T follicular helper cell (primary cell): ENCODE measurements around the gene CTPS2.

Source experiments
- DNase-seq: peaks from one replicate; pipeline ENCODE4 v3.0.0-alpha.2; 2020; ENCODE audit warnings: low read depth

Gene CTPS2

DNA sequence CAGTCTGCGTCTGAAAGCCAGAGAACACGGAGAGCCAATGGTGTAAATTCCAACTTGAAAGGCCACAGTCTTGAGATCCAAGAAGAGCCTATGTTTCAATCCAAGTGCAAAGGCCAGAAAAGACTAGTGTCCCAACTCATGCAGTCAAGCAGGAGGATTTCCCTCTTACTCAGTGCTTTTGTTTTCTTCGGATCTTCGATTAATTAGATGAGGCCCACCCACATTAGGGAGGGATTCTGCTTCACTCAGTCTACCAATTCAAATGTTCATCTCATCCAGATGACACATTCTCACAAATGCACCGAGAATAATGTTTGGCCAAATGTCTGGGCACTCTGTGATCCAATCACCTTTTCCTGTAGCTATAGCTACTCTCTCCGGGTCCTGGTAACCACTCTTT, 154.0 kb downstream of the CTPS2 start:
- no peak for DNase-seq

DNA sequence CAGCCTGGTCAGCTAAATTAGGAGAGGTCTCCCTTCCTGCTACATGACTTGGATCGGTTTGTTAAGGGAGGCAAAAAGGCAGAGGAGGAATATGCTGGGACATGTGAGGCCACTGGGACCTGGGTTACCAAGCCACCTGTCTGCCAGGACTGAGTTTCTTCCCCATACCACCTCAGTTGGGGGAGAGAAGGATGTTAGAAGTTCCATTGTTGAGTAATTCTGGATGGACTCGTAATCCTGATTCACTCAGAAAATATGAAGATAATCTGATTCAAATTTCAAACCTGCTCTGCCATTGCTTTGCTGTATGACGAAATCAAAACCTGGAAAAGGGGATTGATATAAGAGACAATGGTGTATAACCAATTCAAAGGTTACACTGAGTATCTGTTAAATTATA, 159.9 kb downstream of the CTPS2 start:
- DNase-seq: no peak

DNA sequence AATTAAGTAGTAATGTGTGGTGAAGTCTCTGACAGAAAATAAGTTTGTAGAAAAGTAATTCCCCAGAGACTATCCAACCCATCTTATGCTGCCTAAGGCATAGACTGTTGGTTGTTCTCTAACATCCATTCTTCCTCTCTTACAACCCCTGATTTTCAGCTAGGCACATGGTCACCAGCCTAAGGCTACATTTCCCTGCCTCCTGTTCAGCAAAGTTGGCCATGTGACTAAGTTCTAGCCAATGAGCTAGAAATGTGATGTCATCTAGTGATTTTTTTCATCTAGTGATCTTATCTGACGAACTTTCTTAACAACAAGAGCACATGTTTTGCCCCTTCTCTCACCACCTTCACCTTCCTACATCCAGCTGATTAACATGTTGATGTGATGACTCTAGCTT, 164.8 kb downstream of the CTPS2 start:
- no peak for DNase-seq

DNA sequence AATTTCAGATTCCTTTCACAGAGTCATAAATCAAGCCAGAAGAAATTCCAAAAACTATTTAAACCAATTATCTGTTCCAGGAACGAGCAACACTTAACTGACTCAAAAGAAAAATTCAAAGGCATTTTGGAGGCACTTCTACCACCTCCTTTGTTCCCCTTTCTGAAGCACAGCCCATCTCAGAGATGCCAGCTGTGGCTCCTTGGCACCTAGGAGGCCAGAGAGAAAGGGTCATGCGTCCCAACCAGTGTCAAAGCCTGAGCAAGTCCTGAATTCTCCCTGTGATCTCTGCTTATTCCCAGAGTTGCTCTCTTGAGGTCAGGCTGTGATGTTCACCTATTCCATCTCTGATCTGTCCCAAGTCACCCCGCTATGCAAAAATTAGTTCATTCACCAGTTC, 167.5 kb downstream of the CTPS2 start:
- DNase-seq: no peak
